Nephron (organoid): ENCODE measurements around the gene TMC7.
"Not testable (repeated sequence)": the region's sequence is repeated elsewhere in the genome, so short reads cannot be mapped to it uniquely, and the experiment has no call there.

Experiments
- H3K27ac Mint-ChIP-seq, 3 experiments: 2 replicates each; pipeline ENCODE4 v1.8.0; 2020; ENCODE audit warnings: mixed read lengths in 3 of 3, mild to moderate bottlenecking in 2 of 3, moderate library complexity in 1 of 3
- H3K27me3 Mint-ChIP-seq: 2 replicates; pipeline ENCODE4 v1.8.0; 2021; ENCODE audit warnings: low read depth, mild to moderate bottlenecking, moderate library complexity, mixed read lengths
- H3K36me3 Mint-ChIP-seq: 2 replicates; pipeline ENCODE4 v1.8.0; 2020; ENCODE audit warnings: low read depth, mixed read lengths
- H3K4me1 Mint-ChIP-seq: 2 replicates; pipeline ENCODE4 v1.8.0; 2020; ENCODE audit warnings: mixed read lengths
- H3K4me3 Mint-ChIP-seq, 3 experiments: 2 replicates each; pipeline ENCODE4 v1.8.0; 2020; ENCODE audit warnings: mild to moderate bottlenecking in 3 of 3, mixed read lengths in 3 of 3, moderate library complexity in 2 of 3
- H3K9me3 Mint-ChIP-seq: 2 replicates; pipeline ENCODE4 v1.8.0; 2020; ENCODE audit warnings: mixed read lengths
- TF ChIP-seq, protein P1 (sequence below), 3 experiments: fragments of 200-600 bp; sonication (generic); IDR thresholded peaks; one replicate each; pipeline ENCODE4 v1.5.0; 2021; ENCODE audit warnings: antibody characterized with exemption in 3 of 3; ENCODE audit not compliant: unreplicated experiment in 3 of 3

The TMC7 gene

DNA sequence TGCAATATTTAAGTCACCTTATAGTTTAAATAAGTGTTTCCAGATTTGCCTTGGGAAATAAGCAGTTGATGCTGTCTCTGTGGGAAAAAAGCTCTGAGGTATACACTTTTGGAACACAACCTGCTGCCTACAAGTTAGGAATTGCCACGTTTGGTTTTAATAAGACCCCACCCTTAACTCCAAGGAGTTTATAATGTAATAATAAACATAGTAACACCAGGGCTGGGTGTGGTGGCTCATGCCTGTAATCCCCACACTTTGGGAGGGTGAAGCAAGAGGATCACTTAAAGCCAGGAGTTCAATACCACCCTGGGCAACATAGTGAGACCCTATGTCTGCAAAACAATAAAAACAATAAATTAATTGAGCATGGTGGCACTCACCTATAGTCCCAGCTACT lies 41.7 kb upstream of the TMC7 start:
- Mint-ChIP-seq H3K9me3 (no peaks in the 10 kb centered on the region), H3K4me1 (no peaks in the 10 kb centered on the region), H3K4me3 (no peak overlapping the region), H3K27me3 (no peaks in the 10 kb centered on the region), H3K27ac (no peak overlapping the region), H3K36me3 (no peaks in the 10 kb centered on the region)
- TF ChIP-seq, protein P1, sequence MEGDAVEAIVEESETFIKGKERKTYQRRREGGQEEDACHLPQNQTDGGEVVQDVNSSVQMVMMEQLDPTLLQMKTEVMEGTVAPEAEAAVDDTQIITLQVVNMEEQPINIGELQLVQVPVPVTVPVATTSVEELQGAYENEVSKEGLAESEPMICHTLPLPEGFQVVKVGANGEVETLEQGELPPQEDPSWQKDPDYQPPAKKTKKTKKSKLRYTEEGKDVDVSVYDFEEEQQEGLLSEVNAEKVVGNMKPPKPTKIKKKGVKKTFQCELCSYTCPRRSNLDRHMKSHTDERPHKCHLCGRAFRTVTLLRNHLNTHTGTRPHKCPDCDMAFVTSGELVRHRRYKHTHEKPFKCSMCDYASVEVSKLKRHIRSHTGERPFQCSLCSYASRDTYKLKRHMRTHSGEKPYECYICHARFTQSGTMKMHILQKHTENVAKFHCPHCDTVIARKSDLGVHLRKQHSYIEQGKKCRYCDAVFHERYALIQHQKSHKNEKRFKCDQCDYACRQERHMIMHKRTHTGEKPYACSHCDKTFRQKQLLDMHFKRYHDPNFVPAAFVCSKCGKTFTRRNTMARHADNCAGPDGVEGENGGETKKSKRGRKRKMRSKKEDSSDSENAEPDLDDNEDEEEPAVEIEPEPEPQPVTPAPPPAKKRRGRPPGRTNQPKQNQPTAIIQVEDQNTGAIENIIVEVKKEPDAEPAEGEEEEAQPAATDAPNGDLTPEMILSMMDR (IDR thresholded peaks at IDR 0.05; ENCODE audit: unreplicated experiment in 3 of 3), result no peak

DNA sequence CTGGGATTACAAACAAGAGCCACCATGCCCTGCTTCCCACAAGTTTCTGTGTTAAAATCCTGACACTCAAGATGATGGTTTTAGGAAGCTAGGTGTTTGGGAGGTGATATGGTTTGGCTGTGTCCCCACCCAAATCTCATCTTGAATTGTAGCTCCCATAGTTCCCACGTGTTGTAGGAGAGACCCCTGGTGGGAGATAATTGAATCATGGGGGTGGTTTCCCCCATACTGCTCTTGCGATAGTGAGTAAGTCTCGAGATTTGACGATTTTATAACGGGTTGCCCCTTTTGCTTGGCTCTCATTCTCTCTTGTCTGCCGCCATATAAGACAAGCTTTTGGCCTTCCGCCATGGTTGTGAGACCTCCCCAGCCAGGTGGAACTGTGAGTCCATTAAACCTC lies 40.3 kb upstream of the TMC7 start:
- H3K27ac Mint-ChIP-seq, result no peak overlapping the region
- no peaks in the 10 kb centered on the region for H3K36me3 Mint-ChIP-seq
- TF ChIP-seq, protein P1 (IDR thresholded peaks at IDR 0.05; ENCODE audit: unreplicated experiment in 3 of 3), result no peak
- H3K4me1 Mint-ChIP-seq, result no peaks in the 10 kb centered on the region
- H3K4me3 Mint-ChIP-seq, result no peak overlapping the region
- H3K27me3 Mint-ChIP-seq, result no peaks in the 10 kb centered on the region
- no peaks in the 10 kb centered on the region for H3K9me3 Mint-ChIP-seq

DNA sequence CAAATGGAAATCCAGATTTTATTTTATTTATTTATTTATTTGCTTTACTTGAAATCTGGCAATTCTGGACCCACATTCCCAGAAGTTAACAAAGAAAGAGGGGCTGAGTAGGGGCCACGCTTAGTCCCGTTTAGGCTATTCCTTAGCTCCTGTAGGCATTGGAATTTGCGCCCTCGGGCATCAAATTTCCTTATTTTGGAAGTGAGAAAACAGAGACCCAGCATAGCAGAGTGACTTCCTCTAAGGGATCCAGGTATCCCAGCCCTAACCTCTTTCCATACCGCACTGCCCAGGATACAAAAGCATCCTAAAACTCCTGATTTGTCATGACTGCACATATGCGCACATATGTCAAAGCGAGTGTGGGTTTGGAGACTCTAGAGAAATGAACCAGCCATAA lies 38.5 kb upstream of the TMC7 start:
- Mint-ChIP-seq H3K27ac (no peak overlapping the region), H3K9me3 (no peaks in the 10 kb centered on the region), H3K27me3 (no peaks in the 10 kb centered on the region), H3K4me3 (no peak overlapping the region), H3K4me1 (no peaks in the 10 kb centered on the region), H3K36me3 (no peaks in the 10 kb centered on the region)
- TF ChIP-seq, protein P1 (IDR thresholded peaks at IDR 0.05; ENCODE audit: unreplicated experiment in 3 of 3), result no peak

DNA sequence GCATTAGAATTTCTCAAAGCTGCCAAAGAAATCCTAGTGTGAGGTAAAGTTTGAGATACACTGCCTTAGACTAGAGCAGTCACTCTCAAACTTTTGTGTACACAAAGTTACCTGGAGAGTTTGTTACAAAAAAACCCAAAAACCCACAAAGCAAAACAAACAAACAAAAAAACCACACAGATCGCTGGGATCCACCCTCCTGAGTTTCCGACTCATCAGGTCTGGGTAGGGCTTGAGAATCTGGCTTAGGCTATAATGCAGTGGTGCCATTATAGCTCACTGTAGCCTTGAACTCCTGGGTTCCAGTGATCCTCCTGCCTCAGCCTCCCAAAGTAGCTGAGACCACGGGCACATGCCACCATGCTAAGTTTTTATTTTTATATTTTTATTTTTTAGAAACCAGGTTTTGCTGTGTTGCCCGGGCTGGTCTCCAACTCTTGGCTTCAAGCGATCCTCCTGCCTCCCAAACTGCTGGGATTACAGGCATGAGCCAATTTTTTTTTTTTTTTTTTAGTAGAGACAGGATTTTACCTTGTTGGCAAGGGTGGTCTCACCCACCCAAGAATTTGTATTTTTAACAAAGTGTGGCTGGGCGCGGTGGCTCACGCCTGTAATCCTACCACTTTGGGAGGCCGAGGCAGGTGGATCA lies 35.2 kb upstream of the TMC7 start:
- TF ChIP-seq, protein P1 (IDR thresholded peaks at IDR 0.05; ENCODE audit: unreplicated experiment in 3 of 3), result no peak
- Mint-ChIP-seq H3K9me3 (no peaks in the 10 kb centered on the region), H3K27ac (no peak overlapping the region), H3K27me3 (no peaks in the 10 kb centered on the region), H3K36me3 (no peaks in the 10 kb centered on the region), H3K4me1 (no peaks in the 10 kb centered on the region), H3K4me3 (no peak overlapping the region)

DNA sequence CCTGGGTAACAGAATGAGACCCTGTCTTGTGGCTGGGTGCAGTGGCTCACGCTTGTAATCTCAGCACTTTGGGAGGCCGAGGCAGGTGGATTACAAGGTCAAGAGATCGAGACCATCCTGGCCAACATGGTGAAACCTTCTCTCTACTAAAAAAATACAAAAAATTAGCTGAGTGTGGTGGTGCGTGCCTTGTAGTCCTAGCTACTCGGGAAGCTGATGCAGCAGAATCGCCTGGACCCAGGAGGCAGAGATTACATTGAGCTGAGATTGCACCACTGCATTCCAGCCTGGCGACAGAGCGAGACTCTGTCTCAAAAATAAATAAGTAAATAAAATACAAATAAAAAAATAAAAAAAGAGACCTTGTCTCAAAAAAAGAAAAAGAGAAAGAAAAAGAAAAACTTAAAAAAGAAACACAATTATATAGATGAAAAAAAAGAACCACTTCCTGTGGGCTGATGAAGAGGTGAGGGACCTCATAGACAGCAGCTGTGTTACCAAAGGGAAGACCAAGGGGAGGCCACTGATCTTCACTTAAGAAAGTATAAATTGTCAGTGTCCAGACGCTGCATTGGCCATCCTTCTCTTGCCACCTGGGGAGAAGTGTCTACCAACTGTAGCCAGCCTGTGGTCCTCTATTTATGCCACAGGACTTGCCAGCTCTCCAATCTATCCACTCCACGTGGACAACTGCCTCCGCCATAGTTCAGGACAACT lies 33.1 kb upstream of the TMC7 start:
- H3K4me3 Mint-ChIP-seq, result no peak overlapping the region
- H3K36me3 Mint-ChIP-seq, result no peaks in the 10 kb centered on the region
- TF ChIP-seq, protein P1 (IDR thresholded peaks at IDR 0.05; ENCODE audit: unreplicated experiment in 3 of 3), result no peak
- H3K4me1 Mint-ChIP-seq, result no peaks in the 10 kb centered on the region
- H3K9me3 Mint-ChIP-seq, result no peaks in the 10 kb centered on the region
- H3K27me3 Mint-ChIP-seq, result no peaks in the 10 kb centered on the region
- no peak overlapping the region for H3K27ac Mint-ChIP-seq

DNA sequence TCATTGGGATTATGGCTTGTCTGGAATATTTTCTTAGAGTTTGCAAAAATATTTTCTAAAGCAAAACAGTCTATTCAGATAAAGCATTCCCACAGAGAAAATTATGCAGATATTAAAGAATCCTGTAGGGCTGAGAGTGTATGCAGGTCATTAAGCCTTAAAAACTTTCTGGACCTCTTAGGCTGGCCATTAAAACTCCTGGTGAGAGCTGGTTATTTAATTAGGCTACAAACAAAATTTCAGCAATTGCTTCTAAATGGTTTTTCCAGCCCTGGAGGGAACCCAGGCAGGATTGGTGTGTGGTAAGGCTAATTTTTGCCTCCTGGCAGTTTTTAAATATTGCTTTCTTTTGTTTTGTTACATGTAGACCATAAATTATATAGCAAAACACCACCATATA lies 30.2 kb upstream of the TMC7 start:
- TF ChIP-seq, protein P1 (IDR thresholded peaks at IDR 0.05; ENCODE audit: unreplicated experiment in 3 of 3), result no peak
- H3K4me1 Mint-ChIP-seq, result no peaks in the 10 kb centered on the region
- H3K27ac Mint-ChIP-seq, result peak overlapping the region in 1 of 3 experiments; percentile 37
- no peaks in the 10 kb centered on the region for H3K27me3 Mint-ChIP-seq
- H3K4me3 Mint-ChIP-seq, result no peak overlapping the region
- no peaks in the 10 kb centered on the region for H3K36me3 Mint-ChIP-seq
- no peaks in the 10 kb centered on the region for H3K9me3 Mint-ChIP-seq

DNA sequence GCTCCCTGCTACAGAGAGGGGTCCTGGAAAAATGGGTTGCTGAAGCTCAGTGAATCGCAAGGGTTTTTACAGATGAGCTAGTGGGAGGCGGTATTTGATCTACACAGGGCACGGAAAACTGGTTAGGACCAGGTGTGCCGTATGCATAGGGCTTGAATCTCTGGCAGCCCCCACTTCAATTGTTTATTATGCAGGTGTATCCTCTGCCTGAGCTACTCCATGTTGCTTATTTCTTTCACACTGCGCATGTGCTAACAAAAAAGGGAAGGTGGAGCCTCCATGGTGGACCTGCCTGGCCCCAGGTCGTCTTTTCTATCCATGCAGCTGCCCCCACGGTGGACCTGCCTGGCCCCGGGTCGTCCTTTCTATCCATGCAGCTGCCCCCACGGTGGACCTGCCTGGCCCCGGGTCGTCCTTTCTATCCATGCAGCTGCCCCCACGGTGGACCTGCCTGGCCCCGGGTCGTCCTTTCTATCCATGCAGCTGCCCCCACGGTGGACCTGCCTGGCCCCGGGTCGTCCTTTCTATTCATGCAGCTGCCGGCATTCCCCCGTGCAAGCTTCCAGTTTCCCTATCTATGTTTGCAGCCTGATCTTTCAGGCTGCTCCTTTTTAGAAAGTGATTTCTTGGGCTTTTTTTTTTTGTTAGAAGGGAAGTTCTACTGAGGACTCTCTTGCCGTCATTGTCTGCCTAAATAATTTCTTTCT lies 27.7 kb upstream of the TMC7 start:
- H3K27ac Mint-ChIP-seq, result not testable (repeated sequence)

DNA sequence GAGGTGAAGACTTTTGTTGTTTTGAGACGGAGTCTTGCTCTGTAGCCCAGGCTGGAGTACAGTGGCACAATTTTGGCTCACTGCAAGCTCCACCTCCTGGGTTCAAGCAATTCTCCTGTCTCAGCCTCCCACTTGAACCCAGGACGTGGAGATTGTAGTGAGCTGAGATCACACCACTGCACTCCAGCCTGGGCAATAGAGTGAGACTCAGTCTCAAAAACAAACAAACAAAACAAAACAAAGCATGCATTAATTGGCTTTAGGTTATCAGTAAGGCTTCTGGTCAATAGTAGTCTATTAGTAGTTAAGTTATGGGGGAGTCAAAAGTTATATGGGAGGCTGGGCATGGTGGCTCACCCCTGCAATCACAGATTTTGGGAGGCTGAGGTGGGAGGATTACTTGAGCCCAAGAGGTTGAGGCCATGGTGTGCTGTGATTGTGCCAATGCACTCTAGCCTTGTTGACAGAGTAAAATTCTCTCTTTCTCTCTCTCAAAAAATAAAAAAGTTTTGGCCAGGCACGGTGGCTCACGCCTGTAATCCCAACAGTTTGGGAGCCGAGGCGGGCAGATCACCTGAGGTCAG lies 27.0 kb upstream of the TMC7 start:
- H3K4me1 Mint-ChIP-seq, H3K27me3 Mint-ChIP-seq, H3K36me3 Mint-ChIP-seq, H3K9me3 Mint-ChIP-seq, H3K4me3 Mint-ChIP-seq, H3K27ac Mint-ChIP-seq: not testable (repeated sequence)

More for the DNA sequence above, 27.7 kb upstream of the TMC7 start:
- H3K4me3 Mint-ChIP-seq, H3K9me3 Mint-ChIP-seq, H3K27me3 Mint-ChIP-seq, H3K36me3 Mint-ChIP-seq, H3K4me1 Mint-ChIP-seq: not testable (repeated sequence)
